Stimulated activated CD4-positive, alpha-beta T cell treated with anti-CD3 and anti-CD28 coated beads, Interleukin-12 subunit alpha, Interleukin-12 subunit beta, amount 100 ng/mL, for 4 hours (primary cell): ENCODE results near the gene ANXA2.
A peak's percentile ranks its signal among the peaks of the same experiment; 100 is the strongest.

Experiments used
- DNase-seq: peaks from one replicate; pipeline ENCODE4 v3.0.0-alpha.2; 2020

Gene ANXA2

DNA sequence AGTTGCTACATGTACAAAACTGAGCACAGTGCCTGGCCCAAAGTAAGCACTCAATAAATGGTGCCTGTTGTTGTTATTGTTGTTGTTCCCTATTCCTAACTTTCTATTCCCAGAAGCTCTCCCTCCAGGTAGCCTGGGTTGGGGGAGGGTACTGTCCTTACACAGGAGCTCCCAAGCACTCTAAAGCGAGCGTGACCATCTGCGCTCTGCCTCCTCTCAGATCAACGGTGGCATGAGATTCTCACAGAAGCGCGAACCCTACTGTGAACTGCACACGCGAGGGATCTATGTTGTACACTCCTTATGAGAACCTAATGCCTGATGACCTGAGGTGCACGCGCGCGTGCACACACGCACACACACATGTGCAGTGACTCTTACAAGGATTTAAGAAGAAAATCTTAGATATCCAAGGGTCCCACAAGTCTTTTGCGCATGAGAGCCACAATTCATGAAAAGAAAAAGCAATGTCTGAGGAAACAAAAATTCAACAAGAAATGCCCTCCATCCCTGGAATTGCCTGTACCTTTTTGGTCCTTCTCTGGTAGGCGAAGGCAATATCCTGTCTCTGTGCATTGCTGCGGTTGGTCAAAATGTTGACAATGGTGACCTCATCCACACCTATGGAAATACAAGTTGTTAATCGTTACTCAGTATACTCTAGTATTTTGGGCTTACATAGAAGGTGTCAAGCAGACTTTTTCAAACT, 33.7 kb downstream of the ANXA2 start:
- no peak for DNase-seq

DNA sequence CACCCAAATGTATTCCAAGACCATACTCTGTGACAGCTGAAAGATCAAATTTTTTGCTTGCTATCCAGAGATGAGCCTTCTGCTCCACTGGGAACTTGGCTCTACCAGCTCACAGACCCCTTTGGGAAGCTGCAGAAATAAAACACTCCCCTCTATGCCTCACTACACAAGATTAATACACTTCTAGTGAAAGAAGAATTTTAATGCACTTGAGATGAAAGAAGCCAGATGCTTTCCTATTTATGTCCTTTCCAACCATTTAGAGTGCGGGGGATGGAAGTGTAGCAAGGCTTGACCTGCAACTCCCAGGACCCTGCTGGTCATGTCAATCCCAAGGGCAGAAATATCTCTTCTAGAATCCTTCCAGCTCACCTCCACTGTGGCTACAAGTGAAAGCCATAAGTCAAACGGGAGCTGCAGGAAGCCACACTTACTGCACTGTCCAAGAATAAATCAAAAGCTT, 34.7 kb downstream of the ANXA2 start:
- DNase-seq: no peak

GRCh38 chr15:60362321-60363086, 35.3 kb downstream of the ANXA2 start:
- DNase-seq: no peak

- DNase-seq: peak; percentile 13
These were observed 38.0 kb downstream of the ANXA2 start for GRCh38 chr15:60359738-60360137.

GRCh38 chr15:60358935-60359682, 38.7 kb downstream of the ANXA2 start:
- no peak for DNase-seq

GRCh38 chr15:60356832-60357231, 41.0 kb downstream of the ANXA2 start:
- no peak for DNase-seq

- DNase-seq: no peak
These were observed 42.5 kb downstream of the ANXA2 start for GRCh38 chr15:60355148-60355857.

- no peak for DNase-seq
These were observed 44.4 kb downstream of the ANXA2 start for GRCh38 chr15:60353245-60353920.

DNA sequence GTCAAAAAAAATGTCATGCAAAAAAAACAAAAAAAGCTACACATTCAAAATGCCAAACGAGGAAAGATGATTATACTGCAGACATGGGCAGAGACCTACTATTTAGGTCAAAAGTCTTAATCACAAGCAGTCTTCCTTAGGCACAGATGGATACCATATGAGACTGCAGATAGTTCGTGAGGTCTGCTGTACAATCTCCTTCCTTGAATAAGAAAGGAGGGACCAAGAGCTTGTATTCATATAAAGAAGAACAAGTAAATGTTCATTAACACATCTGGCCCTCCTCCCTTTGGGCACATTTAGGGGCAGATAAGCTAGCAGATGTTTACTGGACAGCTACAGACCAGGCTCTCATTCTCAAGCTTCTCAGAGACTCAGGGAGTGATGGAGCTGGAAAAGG, 45.3 kb downstream of the ANXA2 start:
- DNase-seq: no peak

GRCh38 chr15:60351066-60351465, 46.7 kb downstream of the ANXA2 start:
- no peak for DNase-seq

GRCh38 chr15:60350108-60350507, 47.7 kb downstream of the ANXA2 start:
- no peak for DNase-seq

DNA sequence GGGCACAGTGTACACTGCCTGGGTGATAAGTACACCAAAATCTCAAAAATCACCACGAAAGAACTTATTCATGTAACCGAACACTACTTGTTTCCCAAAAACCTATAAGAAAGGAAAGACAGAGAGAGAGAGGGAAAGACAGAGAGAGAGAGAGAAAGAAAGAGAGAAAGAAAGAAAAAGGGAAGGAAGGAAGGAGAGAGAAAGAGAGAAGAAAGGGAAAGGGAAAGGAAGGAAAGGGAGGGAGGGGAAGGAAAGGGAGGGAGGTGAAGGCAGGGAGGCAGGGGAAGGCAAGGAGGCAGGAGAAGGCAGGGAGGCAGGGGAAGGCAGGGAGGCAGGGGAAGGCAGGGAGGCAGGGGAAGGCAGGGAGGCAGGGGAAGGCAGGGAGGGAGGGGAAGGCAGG, 48.2 kb downstream of the ANXA2 start:
- DNase-seq: no peak

DNA sequence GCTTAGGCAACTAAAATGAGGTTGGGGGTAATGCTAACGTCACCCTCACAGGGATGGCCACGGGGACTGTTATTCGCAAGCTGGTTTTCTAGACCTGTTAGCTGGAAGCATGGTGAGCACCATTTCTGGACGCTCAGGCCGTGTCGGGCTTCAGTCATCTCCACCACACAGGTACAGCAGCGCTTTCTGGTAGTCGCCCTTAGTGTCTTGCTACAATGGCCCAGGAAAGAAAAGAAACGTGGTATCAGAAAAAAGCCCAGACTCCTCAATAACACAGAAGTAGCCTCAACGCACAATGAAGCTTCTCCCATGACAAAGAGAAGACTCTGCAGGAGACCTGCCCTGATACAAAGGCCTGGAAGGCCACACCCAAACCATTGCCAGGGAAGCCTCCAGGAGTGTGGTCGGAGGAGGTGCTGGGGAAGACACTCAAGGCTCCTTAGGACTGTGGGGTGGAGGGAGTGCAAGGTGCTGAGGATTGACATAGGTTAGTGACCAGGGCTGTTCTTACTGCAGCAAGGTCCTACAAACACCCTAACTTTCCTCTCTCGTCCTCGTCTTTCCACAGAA, 50.2 kb downstream of the ANXA2 start:
- DNase-seq: no peak

DNA sequence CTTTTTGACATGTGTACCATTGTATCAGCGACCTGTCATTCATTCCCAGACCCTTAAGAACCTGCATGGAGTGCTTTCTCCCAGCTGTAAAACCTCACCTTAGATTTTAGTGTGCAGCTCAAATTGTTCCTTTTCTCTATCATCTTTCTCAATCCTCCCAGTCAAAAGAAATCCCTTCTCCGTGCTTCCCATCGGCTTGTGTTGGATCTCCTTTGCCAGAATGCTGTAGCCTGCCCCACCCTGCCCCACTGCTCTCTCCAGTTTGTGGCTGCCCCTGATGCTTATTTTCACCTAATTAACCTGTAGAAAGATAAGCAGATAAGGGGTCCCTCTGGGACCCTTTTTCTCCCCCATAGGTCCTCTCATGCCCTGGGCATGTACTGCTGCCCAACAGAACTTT, 51.1 kb downstream of the ANXA2 start:
- DNase-seq: no peak

DNA sequence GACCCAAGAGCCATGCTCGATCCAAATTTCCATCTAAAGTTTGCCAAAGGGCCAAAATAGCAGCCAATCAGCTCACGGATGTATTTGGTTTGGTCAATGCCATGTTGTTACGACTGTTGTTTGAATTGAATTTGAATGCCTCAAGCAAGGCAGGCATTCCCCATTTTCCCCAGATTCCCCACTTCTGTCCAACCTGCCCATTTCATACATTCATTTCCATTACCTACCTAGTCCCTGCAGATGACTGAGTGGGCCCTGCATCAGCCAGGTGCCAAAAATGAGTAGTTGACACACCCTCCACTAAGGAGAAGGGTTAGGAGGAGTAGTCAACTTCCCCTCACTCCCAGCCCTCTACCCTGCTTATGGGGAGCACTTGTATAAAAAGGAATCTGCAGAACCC, 51.7 kb downstream of the ANXA2 start:
- no peak for DNase-seq

DNA sequence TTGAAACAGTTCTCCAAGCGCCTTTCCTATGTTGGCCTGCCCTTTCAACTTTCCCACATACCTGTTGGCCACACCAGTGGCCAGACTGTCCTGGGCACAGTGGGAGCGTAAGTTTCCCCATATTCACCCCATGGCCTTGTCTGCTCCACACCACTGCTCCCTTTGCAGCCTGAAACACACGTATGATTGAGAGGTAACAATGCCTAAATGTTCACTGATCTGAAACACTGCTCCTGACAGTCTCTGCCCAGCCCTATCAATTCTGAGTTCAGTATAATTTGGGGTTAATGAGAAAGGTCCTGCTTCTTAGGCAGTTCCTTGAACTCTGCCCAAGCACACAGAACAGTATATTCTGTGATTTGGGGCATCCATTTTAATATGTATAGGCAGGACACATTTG, 52.2 kb downstream of the ANXA2 start:
- DNase-seq: no peak

GRCh38 chr15:60344987-60345386, 52.8 kb downstream of the ANXA2 start:
- DNase-seq: no peak

- DNase-seq: no peak
These were observed 53.3 kb downstream of the ANXA2 start for GRCh38 chr15:60344461-60344860.

GRCh38 chr15:60343221-60343970, 54.4 kb downstream of the ANXA2 start:
- no peak for DNase-seq

DNA sequence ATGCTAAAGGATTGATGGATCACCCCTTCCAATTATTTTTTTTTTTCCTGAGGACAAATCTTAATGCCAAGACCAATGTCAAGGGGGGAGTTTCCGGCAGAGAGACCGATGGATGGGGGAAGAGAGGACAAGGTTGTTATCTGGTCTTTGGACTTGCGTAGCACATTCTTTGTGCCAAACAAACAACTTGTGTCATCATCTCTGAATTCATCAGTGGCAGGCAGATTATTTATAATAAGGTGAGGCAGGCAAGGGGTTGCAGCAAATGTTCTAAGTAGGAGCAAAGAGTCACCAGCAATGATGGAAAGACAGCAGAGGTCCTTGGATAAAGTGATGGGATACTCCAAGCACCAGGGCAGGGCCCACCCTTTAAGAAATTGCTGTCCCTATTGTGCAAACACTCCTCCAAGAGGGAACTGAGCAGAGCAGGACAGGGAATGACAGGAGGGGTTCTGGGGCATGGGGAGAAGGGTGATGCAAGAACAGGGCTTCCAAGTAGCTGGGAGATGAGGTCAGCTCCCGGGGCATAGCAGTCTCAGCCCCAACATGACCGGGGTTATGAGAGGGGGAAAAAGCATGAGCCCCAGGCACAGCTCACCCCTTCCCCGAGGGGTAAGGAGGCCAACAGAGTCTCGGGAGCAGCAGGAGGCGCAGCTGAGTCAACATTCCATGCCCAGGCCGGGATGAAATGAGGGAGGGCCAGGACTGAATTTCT, 57.4 kb downstream of the ANXA2 start:
- DNase-seq: no peak

- no peak for DNase-seq
These were observed 58.5 kb downstream of the ANXA2 start for GRCh38 chr15:60339236-60339635.
